HEK293 (cell line): Measurements from ENCODE around the gene CDH1.

Experiments used
- GLI4 ChIP-seq: fragments of 450-650 bp; formaldehyde crosslinking; IDR thresholded peaks from 2 replicates; pipeline ENCODE4 v1.5.1; 2016; ENCODE audit warnings: missing biosample characterization, missing genetic modification characterization
- KLF10 ChIP-seq: fragments of 450-650 bp; IDR thresholded peaks from 2 replicates; pipeline ENCODE4 v1.5.1; 2018; ENCODE audit warnings: missing biosample characterization, mild to moderate bottlenecking, missing genetic modification characterization
- KLF8 ChIP-seq: fragments of 450-650 bp; formaldehyde crosslinking; IDR thresholded peaks from 2 replicates; pipeline ENCODE4 v1.5.1; 2016; ENCODE audit warnings: missing biosample characterization, missing genetic modification characterization
- TRIM28 ChIP-seq: IDR thresholded peaks from 2 replicates; pipeline ENCODE4 v1.6.1; 2011; ENCODE audit warnings: low read length, control low read depth, borderline replicate concordance
- ZBTB21 ChIP-seq: fragments of 450-650 bp; formaldehyde crosslinking; IDR thresholded peaks from 2 replicates; pipeline ENCODE4 v1.5.1; 2017; ENCODE audit warnings: missing biosample characterization, missing genetic modification characterization
- ZBTB7A ChIP-seq: fragments of 450-650 bp; formaldehyde crosslinking; IDR thresholded peaks from 2 replicates; pipeline ENCODE4 v1.5.1; 2016; ENCODE audit warnings: low read depth, missing biosample characterization, missing genetic modification characterization
- ZNF530 ChIP-seq: fragments of 450-650 bp; formaldehyde crosslinking; IDR thresholded peaks from 2 replicates; pipeline ENCODE4 v1.5.1; 2016; ENCODE audit warnings: low read depth, missing biosample characterization, missing genetic modification characterization
- TF ChIP-seq, protein P1 (sequence below): fragments of 450-650 bp; formaldehyde crosslinking; IDR thresholded peaks from 2 replicates; pipeline ENCODE4 v1.5.1; 2016; ENCODE audit warnings: missing biosample characterization, missing genetic modification characterization
- TF ChIP-seq, protein P2 (sequence below): fragments of 450-650 bp; formaldehyde crosslinking; IDR thresholded peaks from 2 replicates; pipeline ENCODE4 v1.5.1; 2016; ENCODE audit warnings: missing biosample characterization, missing genetic modification characterization

DNA sequence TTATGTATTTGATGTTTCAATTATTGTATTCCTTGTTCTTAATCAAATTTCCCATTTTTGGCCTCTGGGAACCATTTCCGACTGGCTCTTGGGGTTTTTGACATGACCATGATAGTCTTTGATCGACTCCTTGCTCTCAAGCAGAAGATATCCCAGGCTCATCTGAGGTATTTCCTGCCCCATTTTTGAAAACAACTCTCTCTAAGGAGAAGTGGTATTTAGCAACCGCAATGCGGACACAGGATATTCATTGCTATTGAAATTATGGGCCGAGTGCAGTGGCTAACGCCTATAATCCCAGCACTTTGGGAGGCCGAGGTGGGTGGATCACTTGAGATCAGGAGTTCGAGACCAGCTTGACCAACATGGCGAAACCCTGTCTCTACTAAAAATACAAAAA lies 111.7 kb downstream of the CDH1 start:
- TF ChIP-seq GLI4 (tag by site-specific recombination) (no peak), ZNF530 (no peak), TRIM28 (no peak), ZBTB21 (tag by site-specific recombination) (no peak), ZBTB7A (tag by site-specific recombination) (no peak), KLF10 (no peak), KLF8 (tag by site-specific recombination) (no peak)
- TF ChIP-seq, protein P1, sequence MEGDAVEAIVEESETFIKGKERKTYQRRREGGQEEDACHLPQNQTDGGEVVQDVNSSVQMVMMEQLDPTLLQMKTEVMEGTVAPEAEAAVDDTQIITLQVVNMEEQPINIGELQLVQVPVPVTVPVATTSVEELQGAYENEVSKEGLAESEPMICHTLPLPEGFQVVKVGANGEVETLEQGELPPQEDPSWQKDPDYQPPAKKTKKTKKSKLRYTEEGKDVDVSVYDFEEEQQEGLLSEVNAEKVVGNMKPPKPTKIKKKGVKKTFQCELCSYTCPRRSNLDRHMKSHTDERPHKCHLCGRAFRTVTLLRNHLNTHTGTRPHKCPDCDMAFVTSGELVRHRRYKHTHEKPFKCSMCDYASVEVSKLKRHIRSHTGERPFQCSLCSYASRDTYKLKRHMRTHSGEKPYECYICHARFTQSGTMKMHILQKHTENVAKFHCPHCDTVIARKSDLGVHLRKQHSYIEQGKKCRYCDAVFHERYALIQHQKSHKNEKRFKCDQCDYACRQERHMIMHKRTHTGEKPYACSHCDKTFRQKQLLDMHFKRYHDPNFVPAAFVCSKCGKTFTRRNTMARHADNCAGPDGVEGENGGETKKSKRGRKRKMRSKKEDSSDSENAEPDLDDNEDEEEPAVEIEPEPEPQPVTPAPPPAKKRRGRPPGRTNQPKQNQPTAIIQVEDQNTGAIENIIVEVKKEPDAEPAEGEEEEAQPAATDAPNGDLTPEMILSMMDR (tag by site-specific recombination) = no peak
- TF ChIP-seq, protein P2, sequence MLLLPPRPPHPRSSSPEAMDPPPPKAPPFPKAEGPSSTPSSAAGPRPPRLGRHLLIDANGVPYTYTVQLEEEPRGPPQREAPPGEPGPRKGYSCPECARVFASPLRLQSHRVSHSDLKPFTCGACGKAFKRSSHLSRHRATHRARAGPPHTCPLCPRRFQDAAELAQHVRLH (tag by site-specific recombination) = no peak
